ENCODE data around the gene RIPPLY1.

Gene RIPPLY1

GRCh38 chrX:106903291-106903824, at the start of gene RIPPLY1:
TSS of gene RIPPLY1 (minus strand) at chrX:106903341. CDS start at chrX:106903287, 54 bp downstream.
- no peak for DNase-seq (ENCODE audit: low read depth, low spot score)

GRCh38 chrX:106952538-106952937, 49.4 kb upstream of the RIPPLY1 start:
- DNase-seq (ENCODE audit: low read depth, low spot score) = no peak

GRCh38 chrX:106952089-106952488, 48.9 kb upstream of the RIPPLY1 start:
- DNase-seq (ENCODE audit: low read depth, low spot score) = no peak

- DNase-seq (ENCODE audit: low read depth, low spot score) = no peak
Measured at GRCh38 chrX:106951230-106951629, 48.1 kb upstream of the RIPPLY1 start.

GRCh38 chrX:106950381-106950780, 47.2 kb upstream of the RIPPLY1 start:
- DNase-seq (ENCODE audit: low read depth, low spot score) = no peak

GRCh38 chrX:106949366-106949765, 46.2 kb upstream of the RIPPLY1 start:
- DNase-seq (ENCODE audit: low read depth, low spot score) = no peak

GRCh38 chrX:106948641-106949040, 45.5 kb upstream of the RIPPLY1 start:
- DNase-seq (ENCODE audit: low read depth, low spot score) = no peak

- DNase-seq (ENCODE audit: low read depth, low spot score) = no peak
Measured at GRCh38 chrX:106946464-106946863, 43.3 kb upstream of the RIPPLY1 start.

GRCh38 chrX:106940068-106940467, 36.9 kb upstream of the RIPPLY1 start:
- no peak for DNase-seq (ENCODE audit: low read depth, low spot score)

GRCh38 chrX:106939566-106939965, 36.4 kb upstream of the RIPPLY1 start:
- no peak for DNase-seq (ENCODE audit: low read depth, low spot score)

- DNase-seq (ENCODE audit: low read depth, low spot score) = no peak
Measured at GRCh38 chrX:106936246-106936645, 33.1 kb upstream of the RIPPLY1 start.

- DNase-seq (ENCODE audit: low read depth, low spot score) = no peak
Measured at GRCh38 chrX:106935175-106935574, 32.0 kb upstream of the RIPPLY1 start.

GRCh38 chrX:106933538-106933961, 30.4 kb upstream of the RIPPLY1 start:
- DNase-seq (ENCODE audit: low read depth, low spot score) = no peak

GRCh38 chrX:106932960-106933537, 29.9 kb upstream of the RIPPLY1 start:
- DNase-seq (ENCODE audit: low read depth, low spot score) = no peak

- DNase-seq (ENCODE audit: low read depth, low spot score) = no peak
Measured at GRCh38 chrX:106932492-106932923, 29.4 kb upstream of the RIPPLY1 start.

- DNase-seq (ENCODE audit: low read depth, low spot score) = no peak
Measured at GRCh38 chrX:106931831-106932491, 28.8 kb upstream of the RIPPLY1 start.

GRCh38 chrX:106928227-106928626, 25.1 kb upstream of the RIPPLY1 start:
- no peak for DNase-seq (ENCODE audit: low read depth, low spot score)

- no peak for DNase-seq (ENCODE audit: low read depth, low spot score)
Measured at GRCh38 chrX:106927700-106928099, 24.6 kb upstream of the RIPPLY1 start.

- no peak for DNase-seq (ENCODE audit: low read depth, low spot score)
Measured at GRCh38 chrX:106927023-106927422, 23.9 kb upstream of the RIPPLY1 start.

- no peak for DNase-seq (ENCODE audit: low read depth, low spot score)
Measured at GRCh38 chrX:106921637-106922036, 18.5 kb upstream of the RIPPLY1 start.

GRCh38 chrX:106919932-106920452, 16.9 kb upstream of the RIPPLY1 start, which contains the start of gene CLDN2:
TSS of gene CLDN2 (plus strand) at chrX:106920402. CDS start at chrX:106928229, 7,827 bp downstream.
- no peak for DNase-seq (ENCODE audit: low read depth, low spot score)

- DNase-seq (ENCODE audit: low read depth, low spot score) = no peak
Measured at GRCh38 chrX:106917830-106918500, 14.8 kb upstream of the RIPPLY1 start.
